ENCODE data around the gene POR. TPM values are rescaled to one million over a fixed set of nuclear protein-coding genes. Genes with fewer than 3 reads are reported as not detected.

POR gene
- total and polyA plus RNA-seq, 9 donors, result 30.4 to 42.7 (median 35.2) TPM

DNA sequence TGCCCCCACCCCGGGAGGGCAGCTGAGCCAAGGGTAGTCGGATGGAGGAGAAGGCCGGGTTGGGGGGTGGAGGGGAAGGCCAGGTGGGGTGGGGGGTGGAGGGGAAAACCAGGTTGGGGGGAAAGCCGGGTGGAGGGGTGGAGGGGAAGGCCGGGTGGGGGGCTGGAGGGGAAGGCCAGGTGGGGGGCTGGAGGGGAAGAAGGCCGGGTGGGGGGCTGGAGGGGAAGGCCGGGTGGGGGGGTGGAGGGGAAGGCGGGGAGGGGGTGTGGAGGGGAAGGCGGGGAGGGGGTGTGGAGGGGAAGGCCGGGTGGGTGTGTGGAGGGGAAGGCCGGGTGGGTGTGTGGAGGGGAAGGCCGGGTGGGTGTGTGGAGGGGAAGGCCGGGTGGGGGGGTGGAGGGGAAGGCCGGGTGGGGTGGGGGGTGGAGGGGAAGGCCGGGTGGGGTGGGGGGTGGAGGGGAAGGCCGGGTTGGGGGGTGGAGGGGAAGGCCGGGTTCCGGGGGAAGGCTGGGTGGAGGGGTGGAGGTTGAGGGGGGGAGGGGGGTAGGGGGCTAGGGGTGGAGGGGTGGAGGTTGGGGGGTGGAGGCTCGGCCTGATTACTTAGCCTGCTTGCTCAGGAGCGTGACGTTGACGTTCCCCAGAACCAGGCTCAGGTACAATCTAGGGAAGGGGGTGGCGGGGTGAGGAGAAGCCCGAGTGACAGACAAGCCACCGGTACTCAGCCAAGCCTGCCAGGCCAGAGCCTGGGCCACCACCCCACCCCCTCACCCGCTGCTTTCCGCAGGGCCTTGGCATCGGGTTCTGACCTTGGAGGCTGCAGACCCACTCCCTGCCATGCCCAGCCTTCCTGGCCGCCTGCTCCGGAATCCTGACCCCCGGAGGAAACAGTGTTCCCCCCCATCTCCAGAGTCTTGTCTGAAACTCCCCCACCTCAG lies 73.9 kb downstream of the POR start:
- Histone ChIP-seq H3K36me3 (ENCODE audit: control insufficient read depth, insufficient read depth, low read length) (peaks cover 44% of the 10 kb centered on the region), H3K27me3 (ENCODE audit: control insufficient read depth, insufficient read depth, low read length) (no peaks in the 10 kb centered on the region), H3K4me1 (ENCODE audit: control insufficient read depth, insufficient read depth, low read length) (peaks cover 43% of the 10 kb centered on the region), H3K27ac (ENCODE audit: low read length) (peak overlapping the region; percentile 47), H3K9me3 (replicated peaks; ENCODE audit: control insufficient read depth, low read depth, low read length) (no peaks in the 10 kb centered on the region), H3K4me3 (ENCODE audit: low read length) (no peak overlapping the region)
- 13% methylated on average over 3 of the region's 31 CpGs for WGBS (ENCODE audit: insufficient coverage)
- DNase-seq, result peak; percentile 15

GRCh38 chr7:75989500-75990388 lies 74.8 kb downstream of the POR start:
- no peaks in the 10 kb centered on the region for H3K27me3 ChIP-seq (ENCODE audit: control insufficient read depth, insufficient read depth, low read length)
- 35% methylated on average over 20 of the region's 21 CpGs for WGBS (ENCODE audit: insufficient coverage)
- no peak overlapping the region for H3K4me3 ChIP-seq (ENCODE audit: low read length)
- peaks cover 35% of the 10 kb centered on the region for H3K36me3 ChIP-seq (ENCODE audit: control insufficient read depth, insufficient read depth, low read length)
- DNase-seq, result peak; percentile 67
- peaks cover 48% of the 10 kb centered on the region for H3K4me1 ChIP-seq (ENCODE audit: control insufficient read depth, insufficient read depth, low read length)
- no peaks in the 10 kb centered on the region for H3K9me3 ChIP-seq (replicated peaks; ENCODE audit: control insufficient read depth, low read depth, low read length)
- H3K27ac ChIP-seq (ENCODE audit: low read length), result peak overlapping the region; percentile 47

GRCh38 chr7:75991531-75992082 lies 76.7 kb downstream of the POR start:
- no peak overlapping the region for H3K27ac ChIP-seq (ENCODE audit: low read length)
- no peak for DNase-seq
- H3K4me1 ChIP-seq (ENCODE audit: control insufficient read depth, insufficient read depth, low read length), result peaks cover 56% of the 10 kb centered on the region
- no peaks in the 10 kb centered on the region for H3K27me3 ChIP-seq (ENCODE audit: control insufficient read depth, insufficient read depth, low read length)
- H3K9me3 ChIP-seq (replicated peaks; ENCODE audit: control insufficient read depth, low read depth, low read length), result no peaks in the 10 kb centered on the region
- H3K4me3 ChIP-seq (ENCODE audit: low read length), result no peak overlapping the region
- WGBS (ENCODE audit: insufficient coverage), result 94% methylated on average over 5 of the region's 9 CpGs
- peaks cover 26% of the 10 kb centered on the region for H3K36me3 ChIP-seq (ENCODE audit: control insufficient read depth, insufficient read depth, low read length)

- Histone ChIP-seq H3K36me3 (ENCODE audit: control insufficient read depth, insufficient read depth, low read length) (peaks cover 22% of the 10 kb centered on the region), H3K4me3 (ENCODE audit: low read length) (no peak overlapping the region), H3K9me3 (replicated peaks; ENCODE audit: control insufficient read depth, low read depth, low read length) (no peaks in the 10 kb centered on the region), H3K27ac (ENCODE audit: low read length) (peak overlapping the region; percentile 7), H3K4me1 (ENCODE audit: control insufficient read depth, insufficient read depth, low read length) (peaks cover 56% of the 10 kb centered on the region), H3K27me3 (ENCODE audit: control insufficient read depth, insufficient read depth, low read length) (no peaks in the 10 kb centered on the region)
- 72% methylated on average over 7 of the region's 20 CpGs for WGBS (ENCODE audit: insufficient coverage)
- DNase-seq, result peak; percentile 34
Observed at GRCh38 chr7:75992083-75992755, 77.3 kb downstream of the POR start.

DNA sequence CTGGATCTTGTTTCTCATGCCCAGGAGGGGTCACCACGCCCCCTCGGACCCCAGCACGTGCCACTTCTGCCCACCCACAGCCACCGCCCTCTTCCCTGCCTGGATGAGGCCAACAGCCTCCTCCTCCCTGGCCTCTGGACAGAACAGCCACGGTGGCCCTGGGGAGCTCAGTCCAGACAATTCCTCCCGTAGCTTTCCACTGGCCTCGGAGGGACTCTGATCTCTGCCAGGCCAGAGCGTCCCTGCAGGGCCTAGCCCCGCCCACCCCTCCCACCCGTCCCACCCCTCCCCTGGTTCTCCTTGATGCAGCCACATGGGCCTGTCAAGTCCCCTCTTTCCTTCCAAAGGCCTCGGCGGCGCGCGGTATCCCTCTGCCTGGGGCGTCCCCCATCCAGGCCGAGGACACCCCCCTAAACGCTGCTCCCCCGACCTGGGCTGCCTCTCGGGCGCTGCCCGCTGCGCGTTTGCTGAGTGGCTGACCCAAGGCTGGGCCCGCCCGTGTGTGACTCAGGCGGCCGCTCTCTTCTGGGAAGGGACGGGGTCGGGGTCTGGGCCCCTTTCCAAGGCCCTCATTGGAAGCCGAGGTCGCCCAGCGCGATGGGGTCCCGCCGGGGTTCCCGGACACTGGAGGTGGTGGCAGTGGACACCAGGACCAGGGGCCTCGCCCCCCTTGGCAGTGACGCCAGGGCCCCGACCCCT lies 78.9 kb downstream of the POR start:
- peak overlapping the region; percentile 89 for H3K27ac ChIP-seq (ENCODE audit: low read length)
- H3K27me3 ChIP-seq (ENCODE audit: control insufficient read depth, insufficient read depth, low read length), result no peaks in the 10 kb centered on the region
- peaks cover 56% of the 10 kb centered on the region for H3K4me1 ChIP-seq (ENCODE audit: control insufficient read depth, insufficient read depth, low read length)
- peak overlapping the region; percentile 95 for H3K4me3 ChIP-seq (ENCODE audit: low read length)
- WGBS (ENCODE audit: insufficient coverage), result 2% methylated on average over 33 of the region's 40 CpGs
- no peaks in the 10 kb centered on the region for H3K9me3 ChIP-seq (replicated peaks; ENCODE audit: control insufficient read depth, low read depth, low read length)
- peaks cover 14% of the 10 kb centered on the region for H3K36me3 ChIP-seq (ENCODE audit: control insufficient read depth, insufficient read depth, low read length)
- DNase-seq, result peak; percentile 74

- Histone ChIP-seq H3K27ac (ENCODE audit: low read length) (peak within 1 kb of the TSS; percentile 89), H3K27me3 (ENCODE audit: control insufficient read depth, insufficient read depth, low read length) (no peaks in the 10 kb centered on the region), H3K36me3 (ENCODE audit: control insufficient read depth, insufficient read depth, low read length) (peaks cover 17% of the 10 kb centered on the region), H3K9me3 (replicated peaks; ENCODE audit: control insufficient read depth, low read depth, low read length) (no peaks in the 10 kb centered on the region), H3K4me1 (ENCODE audit: control insufficient read depth, insufficient read depth, low read length) (peaks cover 50% of the 10 kb centered on the region), H3K4me3 (ENCODE audit: low read length) (peak within 1 kb of the TSS; percentile 95)
- DNase-seq, result peak; percentile 97
- under 1% methylated on average over 49 of the region's 51 CpGs for WGBS (ENCODE audit: insufficient coverage)
Observed at GRCh38 chr7:75994388-75995051, 79.6 kb downstream of the POR start, which contains the start of gene TMEM120A. Gene TMEM120A (minus strand): TSS chr7:75994595. CDS start chr7:75994570, 25 bp downstream.

DNA sequence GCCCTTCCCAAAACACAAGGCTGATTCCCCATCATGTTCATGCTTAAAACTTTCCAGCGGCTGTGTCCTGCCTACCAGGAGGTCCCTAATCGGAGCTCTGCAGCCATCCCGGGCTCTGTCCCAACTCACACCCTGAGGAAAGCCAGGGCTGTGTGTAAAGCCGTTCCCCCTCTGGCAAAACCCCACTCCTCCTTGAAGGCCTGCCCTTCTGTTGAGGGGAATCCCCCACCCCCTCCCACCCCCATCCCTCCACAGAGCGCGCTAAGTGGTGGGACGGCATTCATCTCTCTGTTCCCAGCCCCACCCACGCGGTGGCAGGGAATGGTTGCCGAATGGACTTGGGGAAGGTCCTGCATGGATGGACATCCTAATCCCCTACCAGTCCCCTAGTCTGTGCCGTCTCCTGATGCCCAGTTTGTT lies 80.1 kb downstream of the POR start:
- Histone ChIP-seq H3K9me3 (replicated peaks; ENCODE audit: control insufficient read depth, low read depth, low read length) (no peaks in the 10 kb centered on the region), H3K4me3 (ENCODE audit: low read length) (peak overlapping the region; percentile 95), H3K27ac (ENCODE audit: low read length) (peak overlapping the region; percentile 54), H3K27me3 (ENCODE audit: control insufficient read depth, insufficient read depth, low read length) (no peaks in the 10 kb centered on the region), H3K36me3 (ENCODE audit: control insufficient read depth, insufficient read depth, low read length) (peaks cover 17% of the 10 kb centered on the region), H3K4me1 (ENCODE audit: control insufficient read depth, insufficient read depth, low read length) (peaks cover 45% of the 10 kb centered on the region)
- DNase-seq, result peak; percentile 56
- 15% methylated on average over 4 of the region's 11 CpGs for WGBS (ENCODE audit: insufficient coverage)

GRCh38 chr7:75995996-75996395 lies 81.0 kb downstream of the POR start:
- Histone ChIP-seq H3K4me1 (ENCODE audit: control insufficient read depth, insufficient read depth, low read length) (peaks cover 37% of the 10 kb centered on the region), H3K27me3 (ENCODE audit: control insufficient read depth, insufficient read depth, low read length) (no peaks in the 10 kb centered on the region), H3K36me3 (ENCODE audit: control insufficient read depth, insufficient read depth, low read length) (peaks cover 23% of the 10 kb centered on the region), H3K27ac (ENCODE audit: low read length) (no peak overlapping the region), H3K4me3 (ENCODE audit: low read length) (no peak overlapping the region), H3K9me3 (replicated peaks; ENCODE audit: control insufficient read depth, low read depth, low read length) (no peaks in the 10 kb centered on the region)
- 96% methylated on average over 5 of the region's 5 CpGs for WGBS (ENCODE audit: insufficient coverage)
- DNase-seq, result no peak

GRCh38 chr7:75996476-75996875 lies 81.5 kb downstream of the POR start:
- Histone ChIP-seq H3K27me3 (ENCODE audit: control insufficient read depth, insufficient read depth, low read length) (no peaks in the 10 kb centered on the region), H3K4me3 (ENCODE audit: low read length) (no peak overlapping the region), H3K36me3 (ENCODE audit: control insufficient read depth, insufficient read depth, low read length) (peaks cover 24% of the 10 kb centered on the region), H3K27ac (ENCODE audit: low read length) (no peak overlapping the region), H3K4me1 (ENCODE audit: control insufficient read depth, insufficient read depth, low read length) (peaks cover 33% of the 10 kb centered on the region), H3K9me3 (replicated peaks; ENCODE audit: control insufficient read depth, low read depth, low read length) (no peaks in the 10 kb centered on the region)
- 78% methylated on average over 4 of the region's 4 CpGs for WGBS (ENCODE audit: insufficient coverage)
- DNase-seq, result no peak

Measured in muscle of leg (tissue), 11 donors.